ENCODE results near the gene MGLL. TPM values are rescaled to one million over a fixed set of nuclear protein-coding genes. Genes with fewer than 3 reads are reported as not detected.

MGLL gene
- total RNA-seq, 1 donor from 2014 or later: 61.0 TPM

DNA sequence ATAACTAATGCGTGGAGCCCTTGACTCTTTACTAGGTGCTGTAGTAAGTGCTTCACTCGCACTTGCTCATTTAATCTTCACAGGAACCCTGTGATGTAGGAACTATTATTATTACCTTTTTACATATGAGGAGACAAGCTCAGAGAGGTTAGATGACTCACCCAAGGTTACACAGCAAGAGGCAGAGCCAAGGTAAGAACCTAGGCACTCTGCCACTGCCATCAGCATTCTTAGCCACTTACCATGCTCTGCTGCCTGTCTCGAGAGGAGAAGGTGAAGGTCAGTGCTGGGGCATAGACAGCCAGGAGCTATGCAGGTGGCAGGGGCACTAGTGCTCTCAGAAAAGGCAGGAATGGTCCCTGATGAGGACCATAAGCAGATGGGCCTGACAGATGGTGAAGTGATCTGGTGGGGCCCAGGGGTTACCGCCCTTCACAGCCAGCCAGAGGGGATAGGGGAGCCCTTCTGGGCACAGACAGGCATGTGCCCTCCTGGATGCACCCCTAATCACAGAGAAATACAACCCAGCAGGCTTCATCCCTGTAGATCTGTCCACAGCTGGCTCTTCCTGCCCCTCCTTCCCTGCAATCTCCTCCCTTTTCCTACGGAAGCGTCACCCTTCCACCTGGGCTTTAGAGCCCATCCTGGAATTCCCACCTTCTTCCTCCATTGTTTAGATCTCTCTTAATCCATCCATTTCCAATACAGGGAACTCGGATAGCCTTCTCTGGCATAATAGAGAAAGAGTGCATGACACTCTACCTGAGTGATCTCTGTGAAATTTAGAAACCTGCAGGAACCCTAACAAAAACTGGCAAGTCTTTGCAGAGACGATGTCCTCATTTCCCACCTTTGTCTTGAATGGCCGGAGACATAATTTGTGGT lies 122.7 kb downstream of the MGLL start:
- Mint-ChIP-seq H3K36me3 (ENCODE audit: low read depth) (peaks cover 14% of the 10 kb centered on the region), H3K4me3 (ENCODE audit: unreplicated experiment) (no peak overlapping the region), H3K4me1 (ENCODE audit: low read depth) (peaks cover 48% of the 10 kb centered on the region), H3K27ac (ENCODE audit: unreplicated experiment) (peak overlapping the region; percentile 98), H3K27me3 (ENCODE audit: low read depth) (no peaks in the 10 kb centered on the region), H3K9me3 (ENCODE audit: low read depth) (peaks cover 8% of the 10 kb centered on the region)
- peak; percentile 39 for DNase-seq (ENCODE audit: low spot score)
- TF ChIP-seq, protein P1, sequence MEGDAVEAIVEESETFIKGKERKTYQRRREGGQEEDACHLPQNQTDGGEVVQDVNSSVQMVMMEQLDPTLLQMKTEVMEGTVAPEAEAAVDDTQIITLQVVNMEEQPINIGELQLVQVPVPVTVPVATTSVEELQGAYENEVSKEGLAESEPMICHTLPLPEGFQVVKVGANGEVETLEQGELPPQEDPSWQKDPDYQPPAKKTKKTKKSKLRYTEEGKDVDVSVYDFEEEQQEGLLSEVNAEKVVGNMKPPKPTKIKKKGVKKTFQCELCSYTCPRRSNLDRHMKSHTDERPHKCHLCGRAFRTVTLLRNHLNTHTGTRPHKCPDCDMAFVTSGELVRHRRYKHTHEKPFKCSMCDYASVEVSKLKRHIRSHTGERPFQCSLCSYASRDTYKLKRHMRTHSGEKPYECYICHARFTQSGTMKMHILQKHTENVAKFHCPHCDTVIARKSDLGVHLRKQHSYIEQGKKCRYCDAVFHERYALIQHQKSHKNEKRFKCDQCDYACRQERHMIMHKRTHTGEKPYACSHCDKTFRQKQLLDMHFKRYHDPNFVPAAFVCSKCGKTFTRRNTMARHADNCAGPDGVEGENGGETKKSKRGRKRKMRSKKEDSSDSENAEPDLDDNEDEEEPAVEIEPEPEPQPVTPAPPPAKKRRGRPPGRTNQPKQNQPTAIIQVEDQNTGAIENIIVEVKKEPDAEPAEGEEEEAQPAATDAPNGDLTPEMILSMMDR (IDR thresholded peaks at IDR 0.05): no peak

DNA sequence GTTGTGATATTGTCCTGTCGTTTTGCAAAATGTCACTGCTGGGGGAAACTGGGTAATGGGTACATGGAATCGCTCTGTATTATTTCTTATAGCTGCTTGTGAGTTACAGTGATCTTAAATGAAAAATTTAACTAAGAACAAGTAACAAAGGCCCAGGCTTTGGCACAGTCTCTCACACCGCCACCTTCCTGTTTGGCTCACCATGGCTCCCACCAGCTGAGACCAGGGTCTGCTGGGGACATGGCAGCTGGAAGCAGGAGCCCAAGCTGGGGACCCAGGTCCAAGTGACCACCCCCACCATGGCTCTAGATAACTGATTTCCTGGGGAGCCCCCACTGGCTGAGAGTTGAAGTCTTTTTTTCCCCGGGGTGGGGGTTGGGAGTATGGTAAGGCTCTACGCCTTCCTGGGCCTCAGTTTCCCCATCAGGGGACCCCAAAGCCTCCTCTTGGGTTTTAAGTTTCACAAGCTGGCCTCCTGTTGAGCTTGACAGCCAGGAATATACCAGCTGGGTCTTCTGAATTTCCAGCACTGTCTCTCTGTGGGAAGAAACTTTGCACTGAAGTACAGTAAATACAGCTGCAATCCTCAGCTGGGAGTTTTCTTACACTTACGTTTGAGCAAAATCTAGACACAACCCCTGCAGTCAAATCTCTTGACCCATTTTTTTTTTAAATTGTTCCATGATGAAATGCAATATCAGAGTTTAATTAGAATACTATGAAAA lies 123.5 kb downstream of the MGLL start:
- TF ChIP-seq, protein P1 (IDR thresholded peaks at IDR 0.05): no peak
- DNase-seq (ENCODE audit: low spot score): peak; percentile 59
- H3K4me1 Mint-ChIP-seq (ENCODE audit: low read depth): peaks cover 52% of the 10 kb centered on the region
- H3K27me3 Mint-ChIP-seq (ENCODE audit: low read depth): no peaks in the 10 kb centered on the region
- peaks cover 11% of the 10 kb centered on the region for H3K36me3 Mint-ChIP-seq (ENCODE audit: low read depth)
- peak overlapping the region; percentile 98 for H3K27ac Mint-ChIP-seq (ENCODE audit: unreplicated experiment)
- H3K4me3 Mint-ChIP-seq (ENCODE audit: unreplicated experiment): no peak overlapping the region
- peaks cover 8% of the 10 kb centered on the region for H3K9me3 Mint-ChIP-seq (ENCODE audit: low read depth)

DNA sequence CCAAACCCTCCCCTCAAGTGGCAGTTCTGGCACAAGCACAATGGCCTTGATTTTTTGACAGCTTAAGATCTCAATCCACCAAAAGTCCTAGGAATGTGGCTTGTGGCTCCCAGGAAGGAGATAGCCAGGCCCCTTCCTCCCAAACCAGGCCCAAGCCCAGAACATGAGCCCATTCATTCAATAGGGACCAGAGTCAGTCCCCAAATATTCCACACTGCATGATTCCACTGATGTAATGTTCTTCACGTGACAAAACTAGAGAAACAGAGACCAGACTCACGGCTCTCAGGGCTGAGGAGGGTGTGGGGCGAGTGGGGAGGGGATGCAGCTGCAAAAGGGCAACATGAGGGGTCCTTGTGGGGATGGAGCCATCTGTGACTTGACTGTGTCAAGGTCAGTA lies 124.0 kb downstream of the MGLL start:
- Mint-ChIP-seq H3K4me3 (ENCODE audit: unreplicated experiment) (no peak overlapping the region), H3K27ac (ENCODE audit: unreplicated experiment) (peak overlapping the region; percentile 98), H3K4me1 (ENCODE audit: low read depth) (peaks cover 52% of the 10 kb centered on the region), H3K9me3 (ENCODE audit: low read depth) (peaks cover 3% of the 10 kb centered on the region), H3K27me3 (ENCODE audit: low read depth) (no peaks in the 10 kb centered on the region), H3K36me3 (ENCODE audit: low read depth) (peaks cover 8% of the 10 kb centered on the region)
- peak; percentile 19 for DNase-seq (ENCODE audit: low spot score)
- TF ChIP-seq, protein P1 (IDR thresholded peaks at IDR 0.05): no peak

DNA sequence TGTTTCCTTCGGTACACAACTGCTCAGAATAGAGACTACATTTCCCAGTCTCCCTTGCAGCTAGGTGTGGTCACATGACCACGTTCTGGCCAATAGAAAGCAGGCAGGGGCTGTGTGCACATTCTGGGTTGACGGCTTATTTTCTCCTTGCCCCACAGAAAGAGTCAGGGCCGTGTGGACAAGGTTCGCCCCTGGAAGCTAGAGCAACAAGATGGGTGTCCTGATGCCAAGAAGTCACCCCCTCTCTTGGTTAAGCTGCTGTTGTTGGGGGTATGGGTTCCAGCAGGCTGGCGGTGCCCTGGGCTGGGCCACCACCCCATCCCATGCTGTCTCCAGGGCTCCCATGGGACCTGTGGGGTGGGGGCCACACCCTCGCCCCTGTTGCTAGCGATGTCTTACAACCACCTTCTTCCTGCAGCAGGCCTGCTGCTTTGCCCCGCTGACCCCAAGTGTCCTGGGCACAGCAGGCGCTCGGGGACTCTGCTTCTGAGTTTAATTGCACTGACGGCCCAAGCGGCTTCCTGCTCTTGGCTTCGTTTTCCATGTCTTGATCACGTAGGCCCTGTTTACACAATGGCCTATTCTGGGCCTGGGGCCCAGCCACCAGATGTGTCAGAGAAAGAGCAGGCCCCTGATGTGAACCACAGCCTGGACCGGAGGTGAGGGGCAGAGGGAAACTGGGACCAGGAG lies 124.6 kb downstream of the MGLL start:
- Mint-ChIP-seq H3K4me3 (ENCODE audit: unreplicated experiment) (peak overlapping the region; percentile 25), H3K4me1 (ENCODE audit: low read depth) (peaks cover 52% of the 10 kb centered on the region), H3K36me3 (ENCODE audit: low read depth) (peaks cover 8% of the 10 kb centered on the region), H3K27ac (ENCODE audit: unreplicated experiment) (peak overlapping the region; percentile 98), H3K27me3 (ENCODE audit: low read depth) (no peaks in the 10 kb centered on the region), H3K9me3 (ENCODE audit: low read depth) (no peaks in the 10 kb centered on the region)
- TF ChIP-seq, protein P1 (IDR thresholded peaks at IDR 0.05): no peak
- DNase-seq (ENCODE audit: low spot score): peak; percentile 72
